Measurements from ENCODE around the gene SUN3. TPM values are rescaled to one million over a fixed set of nuclear protein-coding genes. Genes with fewer than 3 reads are reported as not detected.
"Not testable (repeated sequence)": the region's sequence is repeated elsewhere in the genome, so short reads cannot be mapped to it uniquely, and the experiment has no call there.

SUN3 gene
- total RNA-seq, 1 donor from 2014 or later: not detected

DNA sequence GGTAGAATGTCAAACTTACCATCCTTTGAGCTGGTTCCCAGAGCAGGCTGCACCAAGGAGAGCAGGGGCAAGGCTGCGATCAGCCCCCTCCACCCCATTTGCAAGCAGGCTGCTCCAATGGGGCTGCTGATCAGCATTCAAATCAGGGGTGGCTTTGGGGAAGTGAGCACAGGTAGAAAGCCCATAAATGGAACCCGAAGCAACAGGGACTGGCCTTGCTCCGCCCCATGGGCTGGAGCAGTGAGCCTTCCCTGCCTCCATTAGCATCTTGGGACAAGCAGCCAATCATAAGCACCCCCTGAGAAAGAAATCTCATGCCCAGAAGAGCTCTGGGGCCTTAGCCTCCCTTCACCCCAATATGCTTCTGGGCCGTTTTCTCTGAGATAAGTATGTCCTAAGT lies 76.7 kb downstream of the SUN3 start:
- intact Hi-C loops (cut with DNase I): no loop called here
- no peak for DNase-seq (ENCODE audit: low spot score)
- ATAC-seq: no peak

DNA sequence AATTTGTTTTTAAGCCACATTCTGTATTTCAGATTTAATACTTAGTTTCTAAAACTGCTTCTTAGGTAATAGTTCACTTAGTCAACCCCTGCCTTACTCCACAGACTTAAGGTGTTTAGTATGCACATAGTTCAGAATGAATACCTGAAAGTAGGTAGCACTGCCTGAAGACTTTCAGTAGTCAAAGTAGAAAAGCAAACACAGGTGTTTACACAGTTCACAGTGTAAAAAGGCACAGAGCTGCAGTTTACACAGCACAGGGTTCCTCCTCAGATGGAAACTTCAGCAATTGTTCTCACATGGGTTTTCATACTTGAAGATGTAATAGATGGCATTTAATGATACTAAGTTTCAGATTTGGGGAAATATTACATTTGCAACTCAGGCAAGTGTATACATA lies 77.5 kb downstream of the SUN3 start:
- intact Hi-C loops (cut with DNase I): no loop called here
- ATAC-seq (no peak), DNase-seq (ENCODE audit: low spot score) (no peak)

DNA sequence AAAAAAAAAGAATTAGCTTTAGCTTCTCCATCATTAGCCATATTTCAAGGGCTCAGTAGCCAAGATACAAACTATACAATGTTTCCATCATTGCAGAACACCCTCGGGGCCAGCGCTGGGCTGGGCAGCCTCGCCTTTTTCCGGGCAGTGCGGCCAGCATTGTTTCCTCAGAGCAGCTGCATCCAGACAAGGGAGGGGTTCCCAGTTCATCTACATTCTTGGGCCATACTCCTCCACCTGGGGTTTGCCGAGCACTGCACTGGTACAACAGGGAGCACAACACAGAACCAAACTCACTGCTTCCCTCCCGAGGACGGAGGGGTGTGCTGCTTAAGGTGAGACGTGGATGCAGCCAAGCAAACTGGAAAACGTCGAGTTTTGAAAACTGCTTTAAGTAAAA lies 78.2 kb downstream of the SUN3 start:
- DNase-seq (ENCODE audit: low spot score) (no peak), ATAC-seq (peak; percentile 59)
- intact Hi-C loops (cut with DNase I): no loop called here

DNA sequence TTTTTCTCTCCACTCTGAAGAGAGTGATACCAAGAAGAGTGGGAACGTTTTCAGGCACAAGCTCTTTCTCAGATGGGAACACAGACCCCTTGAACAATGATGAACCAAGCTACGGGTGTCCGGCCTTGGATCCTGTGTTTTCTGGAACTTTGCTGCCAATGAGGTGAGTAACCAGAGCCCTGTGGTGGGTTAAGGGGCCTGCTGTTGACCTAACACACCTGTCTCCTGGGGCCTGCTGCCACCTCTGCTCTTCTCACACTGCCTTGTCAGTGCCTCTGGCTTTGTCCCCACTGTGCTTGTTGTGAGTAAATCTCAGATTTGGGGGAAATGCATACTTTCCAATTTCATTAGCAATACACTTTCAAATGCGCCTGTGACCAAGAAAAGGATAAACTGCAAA lies 79.2 kb downstream of the SUN3 start:
- ATAC-seq: no peak
- intact Hi-C loops (cut with DNase I): loop anchor here (10.0 kb wide), 1 partner anchor 155 kb away; no protein-coding TSS in a partner anchor
- no peak for DNase-seq (ENCODE audit: low spot score)

DNA sequence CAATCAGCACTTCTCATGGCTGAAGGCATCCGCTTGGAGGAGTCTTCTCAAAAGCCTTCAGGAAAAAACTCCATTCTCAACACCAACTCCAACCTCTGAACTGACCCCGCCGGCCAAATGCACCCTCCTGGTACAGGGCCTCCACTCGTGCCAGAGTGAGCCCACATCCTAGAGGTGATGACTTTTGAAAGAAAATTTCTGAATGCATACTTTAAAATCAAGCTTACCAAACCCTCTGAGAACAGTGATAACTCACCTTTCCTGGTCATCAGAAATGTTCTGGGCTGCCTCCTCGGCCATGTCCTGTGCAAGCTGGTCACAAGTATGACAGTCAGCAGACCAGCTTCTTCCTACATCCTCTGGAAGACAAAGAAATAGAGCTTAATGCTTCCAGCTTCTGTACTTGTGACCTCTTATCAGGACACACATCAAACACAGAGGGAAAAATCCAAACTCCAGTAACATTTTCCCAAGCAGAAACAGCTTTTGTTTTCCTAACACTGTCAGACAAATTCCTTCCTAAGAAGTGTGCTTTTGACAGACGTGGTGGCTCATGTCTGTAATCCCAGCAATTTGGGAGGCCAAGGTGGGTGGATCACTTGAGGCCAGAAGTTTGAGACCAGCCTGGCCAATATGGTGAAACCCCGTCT lies 80.6 kb downstream of the SUN3 start, which contains the start of gene PKD1L1:
TSS of gene PKD1L1 (minus strand) at position 326 of the 650 bp plus-strand sequence. CDS start at position 300, 26 bp downstream.
- no peak for ATAC-seq
- intact Hi-C loops (cut with DNase I): loop anchor here (10.0 kb wide), 1 partner anchor 157 kb away; no protein-coding TSS in a partner anchor
- no peak for DNase-seq (ENCODE audit: low spot score)

DNA sequence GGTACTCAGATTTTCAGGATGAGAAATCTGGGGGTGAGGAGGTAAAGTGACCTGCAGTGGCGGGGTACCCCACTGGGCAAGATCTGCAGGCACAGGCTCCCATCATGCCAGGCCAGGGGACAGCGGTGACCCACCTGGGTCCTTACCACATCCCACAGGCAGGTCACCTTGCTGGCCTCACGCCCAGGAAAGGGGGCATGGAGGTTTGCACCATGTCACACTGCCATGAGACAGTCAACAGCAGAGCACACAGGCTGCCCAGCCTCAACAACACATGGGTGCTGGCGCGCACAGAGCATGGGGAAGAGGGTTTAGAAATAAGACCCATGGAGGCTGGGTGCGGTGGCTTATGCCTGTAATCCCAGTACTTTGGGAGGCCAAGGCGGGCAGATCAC lies 81.6 kb downstream of the SUN3 start:
- intact Hi-C loops (cut with DNase I): loop anchor here (10.0 kb wide), 1 partner anchor 157 kb away; no protein-coding TSS in a partner anchor
- no peak for ATAC-seq
- no peak for DNase-seq (ENCODE audit: low spot score)

DNA sequence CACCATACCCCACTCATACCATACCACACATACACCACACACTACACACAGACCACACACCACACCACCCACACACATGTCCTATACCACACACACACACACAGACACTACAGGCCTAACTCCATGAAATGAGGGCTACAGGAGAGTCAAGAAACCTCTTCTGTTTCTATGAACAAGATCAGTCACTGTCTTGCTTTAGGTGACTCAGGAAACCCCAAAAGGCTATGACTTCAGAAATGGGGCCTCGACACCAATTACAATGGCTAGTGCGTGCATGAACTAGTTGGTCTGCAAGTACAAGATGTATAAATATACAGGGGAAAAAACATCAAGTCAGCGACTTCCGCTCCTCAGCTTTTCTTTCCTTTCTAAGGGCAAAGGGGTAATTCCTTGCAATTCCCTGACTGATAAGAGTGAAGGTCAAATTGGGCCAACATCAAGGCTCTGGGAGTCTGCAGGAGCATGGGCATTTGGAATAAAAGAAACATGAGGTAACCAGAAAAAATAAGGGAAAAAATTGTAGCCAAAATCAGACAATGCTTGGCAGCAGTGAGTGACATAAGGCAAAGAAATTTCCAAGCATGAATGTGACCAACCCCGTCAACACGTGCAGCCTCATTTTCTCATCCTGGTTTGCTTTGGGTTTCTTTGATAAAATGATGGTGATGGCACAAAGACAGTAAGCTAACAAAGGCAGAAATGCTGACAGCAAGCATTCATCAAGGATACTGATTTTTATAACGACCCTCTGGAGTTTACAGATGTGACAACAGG lies 82.1 kb downstream of the SUN3 start:
- ATAC-seq (no peak), DNase-seq (ENCODE audit: low spot score) (no peak)
- intact Hi-C loops (cut with DNase I): loop anchor here (10.0 kb wide), 1 partner anchor 158 kb away; no protein-coding TSS in a partner anchor

DNA sequence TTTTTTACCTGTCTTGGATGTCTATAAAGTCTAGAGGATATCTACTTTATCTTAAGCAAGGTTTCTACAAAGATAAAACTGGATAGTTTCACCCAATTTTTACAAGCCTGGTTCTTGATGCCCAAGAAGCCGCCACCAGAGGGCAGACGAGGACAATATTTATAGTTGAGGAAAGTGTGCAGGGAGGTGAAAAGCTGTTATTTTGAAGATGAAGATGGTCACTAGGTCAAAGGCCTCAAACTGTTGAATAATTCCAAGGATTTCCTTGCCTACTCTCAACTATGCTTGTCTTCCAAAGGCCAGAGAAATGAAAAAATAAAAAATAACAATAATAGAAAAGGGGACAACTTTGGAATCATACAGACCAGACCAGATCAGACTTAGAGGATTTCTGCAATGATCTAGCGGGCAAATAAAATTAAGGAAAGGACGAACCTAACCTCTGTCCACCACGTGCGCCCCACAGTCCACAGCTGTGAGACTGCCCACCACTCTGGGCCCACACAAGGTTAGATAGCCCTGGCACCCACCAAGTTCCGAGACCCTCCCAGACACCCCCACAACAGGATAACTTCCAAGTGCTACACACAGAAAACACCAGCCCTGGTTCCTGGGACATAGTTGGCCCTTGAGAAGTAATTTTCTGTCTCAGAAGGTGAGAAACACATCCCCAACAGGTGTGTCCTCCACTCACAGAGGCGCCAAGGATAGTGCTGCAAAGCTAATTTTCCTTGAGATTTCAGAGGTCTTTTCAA lies 83.5 kb downstream of the SUN3 start:
- DNase-seq (ENCODE audit: low spot score) (peak; percentile 91), ATAC-seq (peak; percentile 71)
- intact Hi-C loops (cut with DNase I): loop anchor here (10.0 kb wide), 1 partner anchor 159 kb away; no protein-coding TSS in a partner anchor

DNA sequence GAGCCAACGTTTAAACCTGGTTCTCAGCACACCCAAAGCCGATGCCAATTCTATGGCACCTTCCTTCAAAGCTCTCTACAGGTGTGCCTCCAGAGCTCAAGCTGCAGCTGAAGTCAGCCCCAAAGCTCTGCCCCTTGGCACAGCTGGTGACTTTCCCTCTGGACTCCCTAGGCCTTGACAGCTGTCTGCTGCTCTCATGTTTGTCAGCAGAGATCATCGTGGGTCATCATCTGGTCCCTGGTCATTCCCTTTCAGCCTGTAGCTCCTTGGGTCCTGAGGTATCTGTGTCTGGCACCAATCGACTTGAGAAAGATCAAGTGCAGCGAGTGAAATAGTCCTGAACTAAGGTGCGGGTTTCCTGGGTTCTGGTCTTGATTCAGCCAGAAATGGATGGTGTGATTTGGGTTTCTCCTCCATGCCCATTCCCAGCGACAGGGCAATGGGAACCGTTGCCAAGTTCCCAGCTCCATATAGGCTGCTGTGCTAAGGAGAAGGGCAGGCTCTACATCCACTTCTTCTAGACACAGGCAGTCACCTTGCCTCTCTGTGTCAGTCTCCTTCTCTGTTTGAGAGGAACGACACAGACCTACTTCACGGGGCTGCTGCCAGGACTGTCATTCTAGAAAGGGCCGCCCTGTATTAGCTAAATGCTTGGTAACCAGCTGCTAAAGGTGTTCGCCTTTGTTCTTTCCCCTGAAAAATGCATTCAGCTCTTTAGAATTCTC lies 84.2 kb downstream of the SUN3 start:
- intact Hi-C loops (cut with DNase I): loop anchor here (10.0 kb wide), 1 partner anchor 160 kb away; no protein-coding TSS in a partner anchor
- ATAC-seq (no peak), DNase-seq (ENCODE audit: low spot score) (no peak)

DNA sequence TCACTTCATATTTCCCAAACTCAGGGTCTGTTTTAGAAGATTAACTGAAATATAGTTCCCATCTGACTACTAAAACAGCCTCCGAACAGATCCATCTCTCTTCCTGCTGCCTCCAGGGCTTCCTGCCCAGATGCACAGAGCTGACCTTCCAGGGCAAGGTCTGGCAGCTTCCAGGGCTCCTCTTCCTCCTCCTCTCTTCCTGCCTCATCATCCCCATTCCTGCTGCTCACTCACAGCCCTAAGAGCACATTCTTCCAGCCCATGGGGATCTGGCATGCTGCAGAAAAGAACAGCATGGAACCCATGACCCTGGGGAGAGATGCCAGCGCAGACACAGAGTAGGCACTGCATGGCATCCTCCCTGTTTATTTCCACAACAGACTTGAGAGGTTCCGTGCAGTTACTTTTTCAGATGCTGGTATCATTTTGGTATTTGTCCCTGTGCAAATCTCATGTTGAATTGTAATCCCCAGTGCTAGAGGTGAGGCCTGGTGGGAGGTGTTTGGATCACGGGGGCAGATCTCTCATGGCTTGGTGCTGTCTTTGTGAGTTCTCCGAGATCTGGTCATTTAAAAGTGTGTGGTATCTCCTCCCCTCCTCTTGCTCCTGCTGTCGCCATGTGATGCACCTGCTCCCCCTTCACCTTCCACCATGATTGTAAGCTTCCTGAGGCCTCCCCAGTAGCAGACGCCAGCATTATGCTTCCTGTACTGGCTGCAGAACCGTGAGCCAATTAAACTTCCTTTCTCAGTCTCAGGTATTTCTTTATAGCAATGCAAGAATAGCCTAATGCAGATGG lies 85.0 kb downstream of the SUN3 start:
- DNase-seq (ENCODE audit: low spot score) (no peak), ATAC-seq (no peak)
- intact Hi-C loops (cut with DNase I): loop anchor here (10.0 kb wide), 1 partner anchor 161 kb away; no protein-coding TSS in a partner anchor

DNA sequence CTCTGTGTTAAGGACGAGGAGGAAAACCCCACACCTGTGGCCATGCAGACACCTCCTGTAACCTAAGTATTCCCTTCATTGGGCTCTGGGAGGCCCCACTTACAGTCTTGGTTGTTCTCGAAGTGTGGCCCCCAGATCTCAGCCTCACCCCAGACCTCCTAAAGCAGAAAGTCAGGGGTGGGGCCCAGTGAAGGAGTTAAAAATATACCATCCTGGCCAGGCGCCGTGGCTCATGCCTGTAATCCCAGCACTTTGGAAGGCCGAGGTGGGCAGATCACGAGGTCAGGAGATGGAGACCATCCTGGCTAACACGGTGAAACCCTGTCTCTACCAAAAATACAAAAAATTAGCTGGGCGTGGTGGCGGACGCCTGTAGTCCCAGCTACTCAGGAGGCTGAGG lies 86.3 kb downstream of the SUN3 start:
- not testable (repeated sequence) for ATAC-seq; DNase-seq (ENCODE audit: low spot score)
- intact Hi-C loops (cut with DNase I): loop anchor here (10.0 kb wide), 1 partner anchor 162 kb away; no protein-coding TSS in a partner anchor

DNA sequence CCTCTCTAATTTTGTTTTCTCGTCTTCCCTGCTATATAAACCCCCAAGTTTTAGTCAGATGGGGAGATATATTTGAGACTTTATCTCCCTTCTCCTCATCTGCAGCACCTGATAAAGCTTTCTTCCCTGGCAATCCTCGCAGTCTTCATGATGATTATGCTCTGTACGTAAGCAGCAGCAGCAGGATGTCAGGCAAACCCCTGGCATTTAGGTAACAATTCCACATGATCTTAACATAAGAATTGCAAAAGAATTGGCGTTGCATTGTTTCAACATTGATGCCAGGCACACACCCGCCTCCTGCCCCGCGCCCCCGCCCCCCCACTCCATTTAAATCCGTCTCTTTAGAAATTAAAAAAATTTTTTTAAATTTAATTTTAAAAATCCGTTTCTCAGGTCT lies 86.8 kb downstream of the SUN3 start:
- no peak for ATAC-seq
- intact Hi-C loops (cut with DNase I): loop anchor here (10.0 kb wide), 1 partner anchor 163 kb away; no protein-coding TSS in a partner anchor
- DNase-seq (ENCODE audit: low spot score): no peak

DNA sequence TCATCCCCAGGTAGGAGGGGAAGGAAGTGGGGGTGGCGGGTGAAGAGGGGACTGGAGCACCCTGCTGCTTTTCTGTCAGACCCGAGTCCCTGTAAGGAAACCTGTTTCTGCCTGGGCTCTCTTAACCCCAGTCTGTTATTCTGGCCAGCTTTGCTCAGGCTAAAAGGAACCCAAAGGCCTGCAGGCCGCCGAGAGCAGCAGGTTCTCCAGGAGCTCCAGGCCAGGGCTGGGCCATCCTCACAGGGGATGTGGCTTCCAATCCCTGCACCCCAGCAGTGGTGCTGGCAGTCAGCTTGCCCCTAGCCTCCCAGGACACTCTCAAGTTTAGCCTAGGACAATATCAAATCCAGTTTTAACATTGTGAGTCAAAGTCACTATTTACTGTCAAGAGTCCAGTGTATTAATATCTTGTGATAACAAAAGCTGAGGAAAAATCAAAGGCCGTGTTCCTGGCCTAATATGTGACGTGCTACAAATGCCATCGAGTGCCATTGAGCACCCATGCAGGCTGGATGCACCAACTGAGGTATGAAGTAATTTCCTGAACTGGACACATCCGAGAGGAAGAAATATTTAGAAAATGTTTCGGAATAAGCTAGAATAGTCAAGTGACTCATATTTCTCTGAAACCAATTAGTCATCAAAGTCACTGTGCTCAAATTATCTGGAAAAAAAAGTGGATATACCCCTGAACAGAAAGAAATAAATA lies 87.6 kb downstream of the SUN3 start:
- ATAC-seq: no peak
- intact Hi-C loops (cut with DNase I): loop anchor here (10.0 kb wide), 1 partner anchor 164 kb away; no protein-coding TSS in a partner anchor

DNA sequence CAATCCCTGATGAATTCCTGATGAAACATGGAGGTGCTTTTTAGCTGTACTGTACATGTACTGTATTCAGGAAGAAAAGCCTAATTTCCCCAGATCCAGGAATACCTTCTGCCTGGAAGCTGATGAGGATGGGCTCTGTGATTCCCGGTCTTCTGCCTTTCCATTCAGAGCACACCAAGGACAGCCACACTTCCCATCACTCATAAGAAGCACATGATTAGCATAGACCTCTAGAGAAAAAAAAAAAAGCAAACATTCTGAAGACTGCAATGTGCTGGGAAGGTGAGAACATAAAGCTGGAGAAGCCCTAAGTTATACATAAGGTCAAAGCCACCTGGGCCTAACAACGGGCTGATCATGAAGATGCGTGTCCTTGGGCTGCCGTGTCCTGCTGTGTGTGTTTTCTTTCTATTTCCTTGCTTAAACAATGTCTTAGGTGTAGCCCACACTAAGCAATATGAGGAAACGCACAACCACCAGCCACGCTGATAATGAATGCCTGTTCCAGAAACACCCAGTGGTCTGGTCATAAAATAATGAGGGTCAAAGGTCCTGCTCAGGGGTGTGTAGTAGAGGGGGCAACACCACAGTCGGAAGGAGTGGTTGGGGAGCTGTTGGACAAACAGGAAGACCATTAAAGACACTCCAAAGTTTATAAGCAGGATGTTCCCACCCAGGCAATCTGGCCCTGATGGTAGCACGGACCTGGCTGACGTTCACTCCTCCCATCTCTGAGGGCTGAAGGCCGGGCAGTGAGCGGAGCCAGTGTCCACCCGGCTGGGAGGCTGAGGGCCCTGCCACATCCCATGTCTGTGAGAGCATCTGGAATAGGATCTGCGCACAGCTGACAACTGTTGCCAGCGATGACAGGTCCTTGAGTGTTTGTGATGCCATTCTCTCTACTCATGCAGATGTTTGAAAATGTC lies 88.6 kb downstream of the SUN3 start:
- ATAC-seq (peak; percentile 24), DNase-seq (ENCODE audit: low spot score) (no peak)
- intact Hi-C loops (cut with DNase I): loop anchor here (10.0 kb wide), 1 partner anchor 164 kb away; no protein-coding TSS in a partner anchor

More for the DNA sequence above, 87.6 kb downstream of the SUN3 start:
- DNase-seq (ENCODE audit: low spot score): no peak

DNA sequence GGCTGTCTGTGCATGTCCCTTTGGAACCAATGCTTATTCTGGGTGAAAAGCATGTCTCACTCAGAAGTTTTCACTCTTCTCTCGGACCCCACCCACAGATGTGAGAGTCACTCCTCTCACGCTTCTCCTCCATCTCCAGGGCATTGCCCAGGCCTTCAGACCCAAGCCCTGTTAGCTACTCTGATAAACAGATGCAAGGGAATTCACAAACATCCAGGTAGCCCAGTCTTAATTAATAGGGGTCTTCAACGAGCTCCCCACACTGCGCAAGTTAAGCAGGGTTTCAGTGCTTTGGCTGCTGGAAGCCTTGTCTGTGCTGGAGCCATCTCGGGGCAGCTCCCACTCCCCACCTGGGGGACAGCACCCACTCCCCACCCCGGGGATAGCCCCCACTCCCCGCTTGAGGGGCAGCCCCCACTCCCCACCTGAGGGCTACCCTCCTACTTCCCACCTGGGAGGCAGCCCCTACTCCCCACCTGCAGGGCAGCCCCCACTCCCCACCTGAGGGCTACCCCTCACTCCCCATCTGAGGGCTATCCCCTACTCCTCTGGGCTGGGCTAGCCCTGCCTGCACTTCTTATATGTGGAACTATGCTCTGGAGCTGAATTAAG lies 89.4 kb downstream of the SUN3 start:
- intact Hi-C loops (cut with DNase I): loop anchor here (10.0 kb wide), 1 partner anchor 165 kb away; no protein-coding TSS in a partner anchor
- ATAC-seq (no peak), DNase-seq (ENCODE audit: low spot score) (no peak)
